K562 (cell line): ENCODE data around the gene BDKRB2. TPM values are rescaled to one million over a fixed set of nuclear protein-coding genes. Genes with fewer than 3 reads are reported as not detected.

ENCODE experiments used
- ATAC-seq: fragments of 200-7000 bp; cut with Tn5 transposase; 3 replicates; pipeline ENCODE4 v1.9.1; 2020; ENCODE audit warnings: moderate library complexity
- BruUV-seq: library from RNA; stranded (reverse); fragments of 400-500 nt; replicated peaks from 2 replicates; lab custom pipeline; 2021; lab: Mats Ljungman, UMichigan
- CTCF ChIA-PET: fragments of 300-600 bp; formaldehyde crosslinking; extraction: SDS; loops from one replicate; lab custom pipeline; 2021; ENCODE audit warnings: low intra/inter-chr PET ratio; lab: Yijun Ruan, JAX
- POLR2A ChIA-PET: fragments of 300-600, 350-650 bp; sonication (Branson Sonifier 250); formaldehyde crosslinking; extraction: SDS; loops from one replicate; lab custom pipeline; 2021; ENCODE audit warnings: antibody characterized with exemption, inconsistent platforms; lab: Yijun Ruan, JAX
- DNase-seq, 4 experiments: peaks; one replicate each; pipeline versions ENCODE4 v3.0.0 to v3.0.0-alpha.2; 2011 to 2018; ENCODE audit warnings: low spot score in 3 of 4, mixed read lengths in 3 of 4; ENCODE audit errors: extremely low read depth in 1 of 4
- FAIRE-seq: peaks from 2 replicates; lab custom pipeline; 2011; peaks lifted over from hg19 to GRCh38; lab: Jason Lieb, UNC
- H2AFZ ChIP-seq: 2 replicates; pipeline ENCODE4 v1.6.0; 2011; ENCODE audit warnings: low read depth, low read length, control low read depth, inconsistent platforms
- H3K27ac ChIP-seq: fragments of 200-600 bp; 3 replicates; pipeline ENCODE4 v1.8.0; 2011; ENCODE audit warnings: low read depth, mild to moderate bottlenecking, control low read depth, inconsistent platforms, low read length, moderate library complexity, mixed read lengths; ENCODE audit errors: extremely low read depth
- H3K27me3 ChIP-seq, 2 experiments: fragments of 300-600 bp in 1 of 2; 2 replicates in 1 of 2; 3 replicates in 1 of 2; pipeline versions ENCODE4 v1.6.0 to v1.8.0; 2011; ENCODE audit warnings: inconsistent platforms in 2 of 2, low read length in 2 of 2, mild to moderate bottlenecking in 1 of 2, mixed read lengths in 1 of 2, moderate library complexity in 1 of 2; ENCODE audit not compliant: control insufficient read depth in 2 of 2, insufficient read depth in 2 of 2
- H3K36me3 ChIP-seq: fragments of 300-600 bp; 3 replicates; pipeline ENCODE4 v1.8.0; 2011; ENCODE audit warnings: mild to moderate bottlenecking, low read length, inconsistent platforms; ENCODE audit not compliant: control insufficient read depth, insufficient read depth
- H3K4me1 ChIP-seq, 2 experiments: fragments of 200-600 bp in 1 of 2; replicated peaks in 1 of 2; 2 replicates in 1 of 2; 3 replicates in 1 of 2; pipeline versions ENCODE4 v1.5.1 to v1.8.0; 2011; ENCODE audit warnings: inconsistent platforms in 2 of 2, low read length in 2 of 2, mild to moderate bottlenecking in 1 of 2, mixed read lengths in 1 of 2, moderate library complexity in 1 of 2; ENCODE audit not compliant: control insufficient read depth in 2 of 2, insufficient read depth in 2 of 2
- H3K4me2 ChIP-seq: 2 replicates; pipeline ENCODE4 v1.6.1; 2011; ENCODE audit warnings: low read length, control low read depth, inconsistent platforms, mixed read lengths; ENCODE audit not compliant: insufficient read depth
- H3K4me3 ChIP-seq: fragments of 200-600 bp; sonication (generic), shearing (Covaris generic); 2 replicates; pipeline ENCODE4 v1.5.1; 2016; ENCODE audit warnings: control low read depth, inconsistent platforms
- H3K79me2 ChIP-seq: fragments of 200-600 bp; 3 replicates; pipeline ENCODE4 v1.8.0; 2011; ENCODE audit warnings: low read length, inconsistent platforms; ENCODE audit not compliant: control insufficient read depth, insufficient read depth
- H3K9ac ChIP-seq, 2 experiments: 2 replicates each; pipeline versions ENCODE4 v1.6.0 to v1.6.1; 2011; ENCODE audit warnings: low read depth in 2 of 2, low read length in 2 of 2, control low read depth in 1 of 2, inconsistent platforms in 1 of 2, mild to moderate bottlenecking in 1 of 2, mixed read lengths in 1 of 2; ENCODE audit not compliant: insufficient read depth in 1 of 2
- H3K9me1 ChIP-seq: one replicate; pipeline ENCODE4 v1.6.0; 2011; ENCODE audit warnings: inconsistent platforms, mild to moderate bottlenecking, low read length, moderate library complexity; ENCODE audit not compliant: control insufficient read depth, insufficient read depth
- H3K9me3 ChIP-seq: replicated peaks from 2 replicates; pipeline ENCODE4 v1.5.1; 2011; ENCODE audit warnings: low read depth, low read length, inconsistent platforms; ENCODE audit not compliant: control insufficient read depth, insufficient read depth
- H4K20me1 ChIP-seq: replicated peaks from 2 replicates; pipeline ENCODE4 v1.6.1; 2011; ENCODE audit warnings: low read length, inconsistent platforms, mixed read lengths; ENCODE audit not compliant: control insufficient read depth, insufficient read depth
- BCOR ChIP-seq: fragments of 450-650 bp; IDR thresholded peaks from 2 replicates; pipeline ENCODE4 v1.6.1; 2016
- CBX8 ChIP-seq: fragments of 200-600 bp; sonication (generic); IDR thresholded peaks from 2 replicates; pipeline ENCODE4 v1.6.1; 2012; ENCODE audit warnings: borderline replicate concordance, mixed run types, low read depth, mild to moderate bottlenecking, moderate library complexity, mixed read lengths, low read length, control low read depth, inconsistent platforms; ENCODE audit not compliant: poor library complexity, severe bottlenecking; ENCODE audit errors: extremely low read depth
- CCNT2 ChIP-seq: IDR thresholded peaks from 2 replicates; pipeline ENCODE4 v1.6.1; 2011; ENCODE audit warnings: borderline replicate concordance, low read depth, mild to moderate bottlenecking, moderate library complexity, mixed read lengths, low read length; ENCODE audit not compliant: insufficient read length; ENCODE audit errors: extremely low read depth
- HEY1 ChIP-seq: fragments of 250-450 bp; sonication (Bioruptor Pico); IDR thresholded peaks from 2 replicates; pipeline ENCODE4 v1.5.0; 2020; ENCODE audit warnings: mild to moderate bottlenecking, moderate library complexity, borderline replicate concordance
- NCOA6 ChIP-seq: fragments of 450-650 bp; IDR thresholded peaks from 2 replicates; pipeline ENCODE4 v1.6.1; 2017; ENCODE audit warnings: mild to moderate bottlenecking
- RB1 ChIP-seq: fragments of 450-650 bp; IDR thresholded peaks from 2 replicates; pipeline ENCODE4 v1.6.1; 2017; ENCODE audit warnings: low read depth, mild to moderate bottlenecking
- RFX1 ChIP-seq: fragments of 450-650 bp; IDR thresholded peaks from 2 replicates; pipeline ENCODE4 v1.6.1; 2016; ENCODE audit warnings: mild to moderate bottlenecking, moderate library complexity
- SIRT6 ChIP-seq: IDR thresholded peaks from one replicate; pipeline ENCODE4 v1.6.1; 2012; ENCODE audit warnings: low read depth, mild to moderate bottlenecking, control low read depth, inconsistent platforms, low read length, moderate library complexity
- STAT5B ChIP-seq: fragments of 250-450 bp; sonication (Bioruptor Pico); IDR thresholded peaks from 2 replicates; pipeline ENCODE4 v1.8.0; 2021; ENCODE audit warnings: mild to moderate bottlenecking, inconsistent platforms
- ZNF217 ChIP-seq: sonication (generic); formaldehyde crosslinking; IDR thresholded peaks from 2 replicates; pipeline ENCODE4 v1.8.0; 2022; ENCODE audit warnings: mild to moderate bottlenecking, missing genetic modification reagents
- WGBS: fragments of 100-300 bp; shearing (Covaris generic); methylation state at CpG from one replicate; pipeline ENCODE4 v1.1.6; 2016; ENCODE audit warnings: low coverage, mixed read lengths; ENCODE audit not compliant: insufficient coverage; ENCODE audit errors: missing lambda C conversion rate; 5-methylcytosine and 5-hydroxymethylcytosine counted together
- in situ Hi-C: fragments of 300-500 bp; cut with MboI; formaldehyde crosslinking; loops from 4 replicates; pipeline ENCODE4 v1.15.0; 2018; ENCODE audit warnings: inconsistent platforms, mixed read lengths
- intact Hi-C: fragments of 100-400 bp; cut with micrococcal nuclease; formaldehyde crosslinking; loops from 2 replicates; pipeline ENCODE4 v1.14.2; 2022
- polyA plus RNA-seq, 8 experiments: library from polyadenylated mRNA; depleted of rRNA in 4 of 8; stranded (reverse) in 5 of 8; unstranded in 3 of 8; fragments of >200 nt; fragmentation: Nextera tagmentation in 2 of 8; fragmentation: Illumina TruSeq in 1 of 8; extraction: Ambion mirVana in 2 of 8; extraction: Trizol in 1 of 8; gene quantifications; 2 replicates each; pipeline versions ENCODE4 v1.2.1 to v1.2.3, GENCODE V29; 2011 to 2014; ENCODE audit warnings: inconsistent platforms in 1 of 8, missing spikeins in 1 of 8
- total RNA-seq, 7 experiments: library from RNA; depleted of rRNA in 6 of 7; stranded (reverse); fragments of >200 nt in 6 of 7; fragmentation: Illumina TruSeq in 2 of 7; extraction: Trizol in 2 of 7; gene quantifications; 2 replicates each; pipeline versions ENCODE4 v1.2.1 to v1.2.3, GENCODE V29; 2011 to 2021; ENCODE audit warnings: low replicate concordance in 1 of 7
- TF ChIP-seq, protein P1 (sequence below): fragments of 250-450 bp; sonication (Bioruptor Pico); IDR thresholded peaks from 2 replicates; pipeline ENCODE4 v1.6.1; 2021; ENCODE audit warnings: mild to moderate bottlenecking
- TF ChIP-seq, protein P2 (sequence below): IDR thresholded peaks from 3 replicates; pipeline ENCODE4 v1.6.1; 2011; ENCODE audit warnings: borderline replicate concordance, mild to moderate bottlenecking; ENCODE audit not compliant: insufficient read length, insufficient read depth
- TF ChIP-seq, protein P3 (sequence below): sonication (generic); formaldehyde crosslinking; IDR thresholded peaks from 2 replicates; pipeline ENCODE4 v1.8.0; 2022; ENCODE audit warnings: mild to moderate bottlenecking, missing genetic modification reagents

Gene BDKRB2
- total and polyA plus RNA-seq, 9 of the 15 experiments (the other 6 are each of a cell fraction or from before 2014, with no cell fraction given): 0.02 TPM; not detected in 8

DNA sequence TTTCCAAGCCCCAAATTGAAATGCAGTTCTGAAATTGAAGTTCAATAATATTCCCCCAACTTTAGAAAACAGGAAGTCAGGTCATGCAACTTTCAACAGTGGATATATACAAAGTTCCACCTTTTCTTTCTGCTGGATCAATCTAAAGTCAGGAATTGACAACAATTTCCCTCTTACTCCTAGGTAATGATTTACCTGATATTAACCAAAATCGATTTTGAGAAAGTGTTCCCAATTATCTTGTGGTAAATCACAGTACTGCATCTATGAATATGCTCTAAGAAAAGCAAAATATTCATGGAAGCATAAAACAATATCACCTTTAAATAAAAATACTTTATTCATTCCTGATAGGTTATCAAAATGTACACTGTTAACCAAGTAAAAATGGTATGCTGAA is 79.8 kb downstream of the BDKRB2 start:
- in situ Hi-C loops: no loop called here
- CTCF ChIA-PET: no interaction called here
- WGBS: 22% methylated on average over 1 of the region's 1 CpG

More for the DNA sequence above, 79.8 kb downstream of the BDKRB2 start:
- no peak for DNase-seq
- TF ChIP-seq CBX8 (no peak), HEY1 (no peak), SIRT6 (no peak), BCOR (no peak), RFX1 (no peak), STAT5B (CRISPR knock-in tag) (no peak), ZNF217 (CRISPR knock-in tag) (no peak), CCNT2 (no peak), NCOA6 (no peak), RB1 (no peak)
- TF ChIP-seq, protein P1, sequence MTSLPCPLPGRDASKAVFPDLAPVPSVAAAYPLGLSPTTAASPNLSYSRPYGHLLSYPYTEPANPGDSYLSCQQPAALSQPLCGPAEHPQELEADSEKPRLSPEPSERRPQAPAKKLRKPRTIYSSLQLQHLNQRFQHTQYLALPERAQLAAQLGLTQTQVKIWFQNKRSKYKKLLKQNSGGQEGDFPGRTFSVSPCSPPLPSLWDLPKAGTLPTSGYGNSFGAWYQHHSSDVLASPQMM (CRISPR knock-in tag): no peak
- TF ChIP-seq, protein P2, sequence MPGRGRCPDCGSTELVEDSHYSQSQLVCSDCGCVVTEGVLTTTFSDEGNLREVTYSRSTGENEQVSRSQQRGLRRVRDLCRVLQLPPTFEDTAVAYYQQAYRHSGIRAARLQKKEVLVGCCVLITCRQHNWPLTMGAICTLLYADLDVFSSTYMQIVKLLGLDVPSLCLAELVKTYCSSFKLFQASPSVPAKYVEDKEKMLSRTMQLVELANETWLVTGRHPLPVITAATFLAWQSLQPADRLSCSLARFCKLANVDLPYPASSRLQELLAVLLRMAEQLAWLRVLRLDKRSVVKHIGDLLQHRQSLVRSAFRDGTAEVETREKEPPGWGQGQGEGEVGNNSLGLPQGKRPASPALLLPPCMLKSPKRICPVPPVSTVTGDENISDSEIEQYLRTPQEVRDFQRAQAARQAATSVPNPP: no peak
- TF ChIP-seq, protein P3, sequence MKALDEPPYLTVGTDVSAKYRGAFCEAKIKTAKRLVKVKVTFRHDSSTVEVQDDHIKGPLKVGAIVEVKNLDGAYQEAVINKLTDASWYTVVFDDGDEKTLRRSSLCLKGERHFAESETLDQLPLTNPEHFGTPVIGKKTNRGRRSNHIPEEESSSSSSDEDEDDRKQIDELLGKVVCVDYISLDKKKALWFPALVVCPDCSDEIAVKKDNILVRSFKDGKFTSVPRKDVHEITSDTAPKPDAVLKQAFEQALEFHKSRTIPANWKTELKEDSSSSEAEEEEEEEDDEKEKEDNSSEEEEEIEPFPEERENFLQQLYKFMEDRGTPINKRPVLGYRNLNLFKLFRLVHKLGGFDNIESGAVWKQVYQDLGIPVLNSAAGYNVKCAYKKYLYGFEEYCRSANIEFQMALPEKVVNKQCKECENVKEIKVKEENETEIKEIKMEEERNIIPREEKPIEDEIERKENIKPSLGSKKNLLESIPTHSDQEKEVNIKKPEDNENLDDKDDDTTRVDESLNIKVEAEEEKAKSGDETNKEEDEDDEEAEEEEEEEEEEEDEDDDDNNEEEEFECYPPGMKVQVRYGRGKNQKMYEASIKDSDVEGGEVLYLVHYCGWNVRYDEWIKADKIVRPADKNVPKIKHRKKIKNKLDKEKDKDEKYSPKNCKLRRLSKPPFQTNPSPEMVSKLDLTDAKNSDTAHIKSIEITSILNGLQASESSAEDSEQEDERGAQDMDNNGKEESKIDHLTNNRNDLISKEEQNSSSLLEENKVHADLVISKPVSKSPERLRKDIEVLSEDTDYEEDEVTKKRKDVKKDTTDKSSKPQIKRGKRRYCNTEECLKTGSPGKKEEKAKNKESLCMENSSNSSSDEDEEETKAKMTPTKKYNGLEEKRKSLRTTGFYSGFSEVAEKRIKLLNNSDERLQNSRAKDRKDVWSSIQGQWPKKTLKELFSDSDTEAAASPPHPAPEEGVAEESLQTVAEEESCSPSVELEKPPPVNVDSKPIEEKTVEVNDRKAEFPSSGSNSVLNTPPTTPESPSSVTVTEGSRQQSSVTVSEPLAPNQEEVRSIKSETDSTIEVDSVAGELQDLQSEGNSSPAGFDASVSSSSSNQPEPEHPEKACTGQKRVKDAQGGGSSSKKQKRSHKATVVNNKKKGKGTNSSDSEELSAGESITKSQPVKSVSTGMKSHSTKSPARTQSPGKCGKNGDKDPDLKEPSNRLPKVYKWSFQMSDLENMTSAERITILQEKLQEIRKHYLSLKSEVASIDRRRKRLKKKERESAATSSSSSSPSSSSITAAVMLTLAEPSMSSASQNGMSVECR (CRISPR knock-in tag): no peak
- intact Hi-C loops: no loop called here
- no peak for ATAC-seq
- Histone ChIP-seq H2AFZ (no peak overlapping the region), H3K36me3 (peaks cover 10% of the 10 kb centered on the region; the same call in 2 of the 3 replicates), H3K27me3 (no peaks in the 10 kb centered on the region), H3K79me2 (no peaks in the 10 kb centered on the region), H3K9me3 (no peaks in the 10 kb centered on the region), H3K4me2 (no peak overlapping the region), H3K9me1 (no peaks in the 10 kb centered on the region), H3K27ac (no peak overlapping the region), H4K20me1 (no peaks in the 10 kb centered on the region), H3K4me3 (no peak overlapping the region), H3K9ac (no peak overlapping the region), H3K4me1 (no peaks in the 10 kb centered on the region)
- no peak for FAIRE-seq
- POLR2A ChIA-PET: no interaction called here
- BruUV-seq: no TSS peak
